Stimulated activated CD8-positive, alpha-beta memory T cell treated with anti-CD3 and anti-CD28 coated beads, Interleukin-2, amount 100 ng/mL, for 1 hour (primary cell): ENCODE data around the gene PREX1.

Experiments
- DNase-seq, 2 donors: peaks; one replicate each; pipeline ENCODE4 v3.0.0-alpha.2; 2020; ENCODE audit warnings: low read depth in 2 of 2

Gene PREX1

GRCh38 chr20:48795732-48796131 lies 32.1 kb downstream of the PREX1 start:
- no peak for DNase-seq

DNA sequence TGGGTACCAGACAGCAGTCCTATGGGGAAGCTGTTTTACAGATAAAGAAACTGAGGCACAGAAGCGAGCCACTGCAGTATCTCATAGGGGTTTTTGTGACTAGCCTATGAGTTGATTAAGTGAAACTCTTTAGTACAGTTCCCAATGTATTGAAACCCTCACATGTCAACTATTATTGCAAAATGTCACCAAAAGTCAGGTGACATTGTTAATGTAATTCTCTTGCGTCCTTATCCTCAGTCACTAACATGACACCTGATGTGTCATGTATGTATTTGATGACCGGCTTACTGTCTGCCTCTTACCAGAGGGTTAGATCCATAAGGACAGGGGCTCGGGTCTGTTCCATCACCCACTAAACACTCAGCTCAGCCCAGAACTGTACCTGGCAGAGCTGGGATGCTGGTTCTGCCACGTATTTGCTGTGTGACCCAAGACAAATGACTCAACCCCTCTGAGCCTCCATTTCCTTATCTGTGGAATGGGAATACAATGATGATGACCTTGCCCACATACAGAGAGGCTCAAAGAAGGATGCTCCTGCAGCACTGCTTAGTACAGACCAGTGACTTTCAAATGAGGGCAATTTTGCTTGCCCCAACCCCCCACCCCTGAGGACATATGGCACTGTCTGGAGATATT lies 32.9 kb downstream of the PREX1 start:
- no peak for DNase-seq

GRCh38 chr20:48794360-48794759 lies 33.4 kb downstream of the PREX1 start:
- no peak for DNase-seq

DNA sequence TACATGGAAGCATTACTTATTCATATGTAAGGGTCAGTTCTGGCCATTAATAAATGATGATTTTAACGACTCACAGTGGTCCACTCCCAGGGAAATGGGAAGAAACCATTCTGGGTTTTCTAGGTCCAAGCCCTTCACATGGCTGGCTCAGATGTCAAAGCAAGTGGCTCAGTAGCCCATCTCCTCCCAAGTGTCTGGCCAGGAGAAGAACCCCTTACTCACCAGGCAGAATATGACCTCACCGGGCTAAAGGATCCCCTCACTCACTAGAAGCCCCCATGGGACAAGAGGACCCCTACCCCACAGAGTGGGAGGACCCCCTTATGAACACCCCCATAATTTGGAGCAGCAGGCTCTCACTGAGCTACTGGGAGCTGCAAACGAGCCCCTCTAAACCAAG lies 34.0 kb downstream of the PREX1 start:
- DNase-seq: no peak

- DNase-seq: no peak
Measured at GRCh38 chr20:48791666-48792071, 36.1 kb downstream of the PREX1 start.

DNA sequence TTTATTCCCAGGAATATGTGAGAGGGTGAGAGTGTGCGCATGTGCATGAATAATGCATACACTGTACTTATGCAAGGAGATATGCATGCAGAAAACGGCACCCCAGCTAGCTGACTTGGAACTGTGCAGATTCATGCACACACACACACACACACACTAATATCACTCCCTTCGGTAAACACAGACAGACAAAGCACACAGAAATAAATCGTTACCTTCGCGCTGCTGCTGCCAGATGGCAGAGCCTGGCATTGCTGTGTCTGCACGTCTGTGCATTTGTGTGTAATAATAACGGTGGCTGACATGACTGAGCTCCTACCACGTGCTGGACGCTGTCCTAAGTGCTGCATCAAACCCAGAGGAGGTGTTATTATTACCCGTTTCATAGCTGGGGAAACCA lies 36.8 kb downstream of the PREX1 start:
- no peak for DNase-seq

GRCh38 chr20:48790473-48791003 lies 37.3 kb downstream of the PREX1 start:
- DNase-seq: no peak

DNA sequence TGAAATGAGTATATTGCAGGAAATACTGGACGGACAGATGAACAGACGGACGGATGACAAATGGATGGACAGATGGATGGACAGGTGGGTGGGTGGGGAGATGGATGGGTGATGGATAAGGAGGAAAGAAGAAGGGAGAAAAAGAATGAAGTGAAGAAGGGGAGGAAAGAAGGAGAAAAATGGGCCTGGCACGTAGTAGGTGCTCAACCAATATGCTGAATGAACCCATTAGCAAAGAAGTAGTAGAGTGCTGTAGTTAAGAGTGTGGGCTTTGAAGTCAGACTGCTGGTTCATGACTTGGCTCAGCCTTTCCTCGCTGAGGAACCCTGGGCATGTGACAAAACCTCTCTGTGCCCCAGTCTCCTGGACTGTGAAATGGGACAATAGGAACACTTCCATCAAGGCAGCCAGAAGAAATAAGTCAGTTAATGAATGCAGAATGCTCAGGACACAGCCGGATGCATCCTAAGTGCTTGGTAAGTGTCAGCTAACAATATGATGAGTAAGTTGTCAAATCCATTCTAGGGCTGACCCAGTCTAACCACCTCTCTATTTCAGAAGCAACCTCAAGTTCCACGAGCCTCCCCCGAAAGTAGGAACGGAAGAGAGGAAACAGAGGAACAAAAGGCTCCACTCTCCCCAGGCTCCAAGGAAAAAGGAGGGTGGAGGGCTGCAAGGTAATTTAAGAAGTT lies 37.9 kb downstream of the PREX1 start:
- DNase-seq: no peak

- no peak for DNase-seq
Measured at GRCh38 chr20:48789185-48789668, 38.6 kb downstream of the PREX1 start.

DNA sequence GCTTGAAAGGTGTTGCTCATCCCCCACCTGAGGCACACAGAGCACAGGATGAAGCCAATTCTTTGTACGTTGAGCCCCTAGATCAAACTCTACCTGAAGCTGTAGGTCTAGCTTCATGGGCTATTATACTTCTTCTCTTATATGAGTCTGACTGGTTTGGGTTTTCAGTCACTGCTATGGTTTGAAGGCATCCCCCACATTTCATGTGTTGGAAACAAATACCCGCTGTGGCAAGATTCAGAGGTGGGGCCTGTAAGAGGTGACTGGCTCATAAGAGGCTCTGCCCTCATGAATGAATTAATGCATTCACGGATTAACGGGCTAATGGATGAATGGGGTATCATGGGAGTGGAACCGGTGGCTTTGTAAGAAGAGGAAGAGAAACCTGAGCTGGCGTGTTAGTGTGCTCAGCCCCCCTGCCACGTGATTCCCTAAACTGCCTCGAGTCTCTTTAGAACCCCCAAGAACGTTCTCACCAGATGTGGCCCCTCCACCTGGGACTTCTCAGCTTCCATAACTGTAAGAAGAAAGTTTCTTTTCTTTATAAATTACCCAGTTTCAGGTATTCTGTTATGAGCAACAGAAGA lies 39.2 kb downstream of the PREX1 start:
- DNase-seq: no peak

- no peak for DNase-seq
Measured at GRCh38 chr20:48787861-48788375, 39.9 kb downstream of the PREX1 start.

GRCh38 chr20:48786951-48787705 lies 40.7 kb downstream of the PREX1 start:
- no peak for DNase-seq

GRCh38 chr20:48785801-48786200 lies 42.0 kb downstream of the PREX1 start:
- no peak for DNase-seq

GRCh38 chr20:48785256-48785655 lies 42.5 kb downstream of the PREX1 start:
- no peak for DNase-seq

- no peak for DNase-seq
Measured at GRCh38 chr20:48784273-48784641, 43.5 kb downstream of the PREX1 start.

- no peak for DNase-seq
Measured at GRCh38 chr20:48783533-48784272, 44.1 kb downstream of the PREX1 start.

DNA sequence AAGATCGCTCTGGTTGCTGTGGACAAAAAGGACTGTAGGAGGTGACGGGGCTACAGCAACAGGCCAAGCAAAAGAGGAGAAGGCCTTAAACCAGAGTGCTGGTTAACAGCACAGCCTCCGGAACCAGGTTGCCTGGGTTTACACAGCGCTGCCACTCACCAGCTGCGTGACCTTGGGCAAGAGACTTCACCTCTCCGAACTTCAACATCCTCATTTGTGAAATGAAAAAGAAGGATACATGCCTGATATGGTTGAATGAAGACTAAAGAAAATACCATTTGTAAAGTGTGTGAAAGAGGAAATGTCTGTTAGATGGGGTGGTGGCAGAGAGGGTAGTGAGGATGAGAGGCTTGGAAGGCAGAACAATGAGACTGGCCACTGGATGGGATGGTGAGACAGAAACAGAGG lies 44.9 kb downstream of the PREX1 start:
- no peak for DNase-seq

GRCh38 chr20:48782053-48782452 lies 45.7 kb downstream of the PREX1 start:
- DNase-seq: no peak

- no peak for DNase-seq
Measured at GRCh38 chr20:48781634-48782033, 46.2 kb downstream of the PREX1 start.

DNA sequence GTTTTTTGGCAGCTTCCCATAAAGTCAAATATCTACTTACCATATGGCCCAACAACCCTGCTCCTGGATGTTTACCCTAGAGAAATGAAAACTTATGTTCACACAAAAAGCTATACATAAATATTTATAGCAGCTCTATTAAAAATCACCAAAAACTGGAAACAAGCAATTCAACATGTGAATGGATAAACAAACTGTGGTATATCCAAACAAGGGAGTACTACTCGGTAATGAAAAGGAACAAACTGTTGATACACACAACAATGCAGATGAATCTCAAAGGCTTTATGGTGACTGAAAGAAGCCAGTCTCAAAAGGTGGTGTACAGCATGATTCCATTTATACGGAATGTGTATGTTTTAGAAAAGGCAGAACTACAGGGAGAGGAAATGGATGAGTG lies 48.4 kb downstream of the PREX1 start:
- DNase-seq: no peak

DNA sequence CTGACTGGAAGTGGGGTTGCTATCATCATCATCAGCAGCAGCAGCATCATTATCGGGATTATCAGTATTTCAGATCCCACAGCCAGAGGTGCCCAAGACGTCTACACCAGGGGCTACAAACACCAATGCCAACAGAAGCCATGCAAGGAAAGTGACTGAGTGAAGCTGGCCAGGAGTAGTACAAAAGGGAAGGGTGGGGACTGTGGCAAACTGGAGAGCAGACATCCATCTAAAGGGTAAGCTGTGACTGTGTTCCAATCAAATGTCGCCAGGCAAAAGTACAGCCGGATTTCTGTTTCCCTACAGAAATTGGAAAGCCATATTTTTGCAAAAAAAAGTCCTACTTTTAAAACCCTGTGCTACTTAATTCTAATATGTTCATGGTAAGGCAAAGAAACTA lies 50.0 kb downstream of the PREX1 start:
- DNase-seq: no peak
